GM11168 (cell line): ENCODE data around the gene TMEM74B.

Source experiments
- in situ Hi-C: fragments of 300-500 bp; cut with MboI; formaldehyde crosslinking; loops from one replicate; pipeline ENCODE4 v1.12.0; 2022; ENCODE audit warnings: low sequenced_read_pairs; ENCODE audit not compliant: unreplicated experiment

TMEM74B gene

GRCh38 chr20:1184260-1184637 lies 532 bp downstream of the TMEM74B start:
- in situ Hi-C loops: no loop called here

- in situ Hi-C loops: no loop called here
These were observed 1.6 kb downstream of the TMEM74B start for GRCh38 chr20:1183153-1183552.

GRCh38 chr20:1182106-1182505 lies 2.7 kb downstream of the TMEM74B start:
- in situ Hi-C loops: no loop called here

GRCh38 chr20:1180949-1181348 lies 3.8 kb downstream of the TMEM74B start:
- in situ Hi-C loops: no loop called here

GRCh38 chr20:1178623-1179022 lies 6.2 kb downstream of the TMEM74B start:
- in situ Hi-C loops: no loop called here

GRCh38 chr20:1178103-1178502 lies 6.7 kb downstream of the TMEM74B start:
- in situ Hi-C loops: no loop called here

GRCh38 chr20:1177680-1178079 lies 7.1 kb downstream of the TMEM74B start:
- in situ Hi-C loops: no loop called here

GRCh38 chr20:1174787-1175186 lies 10.0 kb downstream of the TMEM74B start:
- in situ Hi-C loops: no loop called here

- in situ Hi-C loops: no loop called here
These were observed 11.1 kb downstream of the TMEM74B start for GRCh38 chr20:1173698-1174097.

- in situ Hi-C loops: no loop called here
These were observed 13.2 kb downstream of the TMEM74B start for GRCh38 chr20:1171461-1172093.

- in situ Hi-C loops: no loop called here
These were observed 15.6 kb downstream of the TMEM74B start for GRCh38 chr20:1169224-1169623.

- in situ Hi-C loops: no loop called here
These were observed 17.6 kb downstream of the TMEM74B start for GRCh38 chr20:1166948-1167720.

GRCh38 chr20:1165941-1166340 lies 18.8 kb downstream of the TMEM74B start:
- in situ Hi-C loops: no loop called here

GRCh38 chr20:1165521-1165920 lies 19.3 kb downstream of the TMEM74B start:
- in situ Hi-C loops: no loop called here

- in situ Hi-C loops: no loop called here
These were observed 19.9 kb downstream of the TMEM74B start for GRCh38 chr20:1164871-1165270.

GRCh38 chr20:1163653-1164052 lies 21.1 kb downstream of the TMEM74B start:
- in situ Hi-C loops: no loop called here

GRCh38 chr20:1163105-1163504 lies 21.7 kb downstream of the TMEM74B start:
- in situ Hi-C loops: no loop called here

- in situ Hi-C loops: no loop called here
These were observed 23.8 kb downstream of the TMEM74B start for GRCh38 chr20:1160991-1161390.

GRCh38 chr20:1160496-1160895 lies 24.3 kb downstream of the TMEM74B start:
- in situ Hi-C loops: no loop called here

GRCh38 chr20:1155342-1155741 lies 29.4 kb downstream of the TMEM74B start:
- in situ Hi-C loops: no loop called here

- in situ Hi-C loops: no loop called here
These were observed 30.1 kb downstream of the TMEM74B start for GRCh38 chr20:1154691-1155090.

GRCh38 chr20:1154226-1154625 lies 30.6 kb downstream of the TMEM74B start:
- in situ Hi-C loops: no loop called here
